SU-DHL-6 (cell line): Measurements from ENCODE around the gene OPN1SW.

ENCODE experiments used
- EZH2phosphoT487 ChIP-seq: fragments of 200-600 bp; sonication (generic), shearing (Covaris generic); conservative IDR thresholded peaks from 2 replicates; pipeline ENCODE4 v1.6.1; 2018; ENCODE audit warnings: mild to moderate bottlenecking, antibody characterized with exemption, low read length, moderate library complexity, mixed read lengths
- TF ChIP-seq, protein P1 (sequence below): fragments of 200-600 bp; sonication (generic); IDR thresholded peaks from one replicate; pipeline ENCODE4 v1.5.1; 2017; ENCODE audit warnings: antibody characterized with exemption, mild to moderate bottlenecking, low read length, moderate library complexity; ENCODE audit not compliant: insufficient read depth, poor library complexity, severe bottlenecking

- TF ChIP-seq, protein P1, sequence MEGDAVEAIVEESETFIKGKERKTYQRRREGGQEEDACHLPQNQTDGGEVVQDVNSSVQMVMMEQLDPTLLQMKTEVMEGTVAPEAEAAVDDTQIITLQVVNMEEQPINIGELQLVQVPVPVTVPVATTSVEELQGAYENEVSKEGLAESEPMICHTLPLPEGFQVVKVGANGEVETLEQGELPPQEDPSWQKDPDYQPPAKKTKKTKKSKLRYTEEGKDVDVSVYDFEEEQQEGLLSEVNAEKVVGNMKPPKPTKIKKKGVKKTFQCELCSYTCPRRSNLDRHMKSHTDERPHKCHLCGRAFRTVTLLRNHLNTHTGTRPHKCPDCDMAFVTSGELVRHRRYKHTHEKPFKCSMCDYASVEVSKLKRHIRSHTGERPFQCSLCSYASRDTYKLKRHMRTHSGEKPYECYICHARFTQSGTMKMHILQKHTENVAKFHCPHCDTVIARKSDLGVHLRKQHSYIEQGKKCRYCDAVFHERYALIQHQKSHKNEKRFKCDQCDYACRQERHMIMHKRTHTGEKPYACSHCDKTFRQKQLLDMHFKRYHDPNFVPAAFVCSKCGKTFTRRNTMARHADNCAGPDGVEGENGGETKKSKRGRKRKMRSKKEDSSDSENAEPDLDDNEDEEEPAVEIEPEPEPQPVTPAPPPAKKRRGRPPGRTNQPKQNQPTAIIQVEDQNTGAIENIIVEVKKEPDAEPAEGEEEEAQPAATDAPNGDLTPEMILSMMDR: no peak
- no peak for TF ChIP-seq EZH2phosphoT487
Observed at GRCh38 chr7:128767475-128768110, 8.0 kb downstream of the OPN1SW start.
